Activated naive CD4-positive, alpha-beta T cell treated with anti-CD3 and anti-CD28 coated beads for 36 hours (primary cell): ENCODE results near the gene TNFRSF1B. TPM values are rescaled to one million over a fixed set of nuclear protein-coding genes. Genes with fewer than 3 reads are reported as not detected.

Experiments
- CTCF ChIA-PET: fragments of 350-600 bp; sonication (Branson Sonifier 250); formaldehyde crosslinking; loops from one replicate; lab custom pipeline; 2021; ENCODE audit warnings: antibody characterized with exemption; lab: Charles Lee
- DNase-seq: peaks from one replicate; pipeline ENCODE4 v3.0.0-alpha.2; 2020
- H3K27ac Mint-ChIP-seq: one replicate; pipeline ENCODE4 v1.8.0; 2021; ENCODE audit warnings: mild to moderate bottlenecking, mixed read lengths
- H3K27me3 Mint-ChIP-seq: one replicate; pipeline ENCODE4 v1.8.0; 2021; ENCODE audit warnings: low read depth, mixed read lengths
- H3K36me3 Mint-ChIP-seq: one replicate; pipeline ENCODE4 v1.8.0; 2021; ENCODE audit warnings: low read depth, mixed read lengths
- H3K4me1 Mint-ChIP-seq: one replicate; pipeline ENCODE4 v1.8.0; 2021; ENCODE audit warnings: low read depth, mixed read lengths
- H3K4me3 Mint-ChIP-seq: one replicate; pipeline ENCODE4 v1.8.0; 2021; ENCODE audit warnings: mild to moderate bottlenecking, moderate library complexity, mixed read lengths
- H3K9me3 Mint-ChIP-seq: one replicate; pipeline ENCODE4 v1.8.0; 2021; ENCODE audit warnings: mixed read lengths
- intact Hi-C: fragments of 100-400 bp; cut with micrococcal nuclease; formaldehyde crosslinking; loops from one replicate; pipeline ENCODE4 v1.15.1; 2023
- total RNA-seq, 2 experiments: library from RNA; stranded (reverse); gene quantifications; one replicate each; pipeline ENCODE4 v1.2.3, GENCODE V29; 2021

Gene TNFRSF1B
- total RNA-seq, 2 experiments from 2014 or later = 69.4 to 75.7 TPM

DNA sequence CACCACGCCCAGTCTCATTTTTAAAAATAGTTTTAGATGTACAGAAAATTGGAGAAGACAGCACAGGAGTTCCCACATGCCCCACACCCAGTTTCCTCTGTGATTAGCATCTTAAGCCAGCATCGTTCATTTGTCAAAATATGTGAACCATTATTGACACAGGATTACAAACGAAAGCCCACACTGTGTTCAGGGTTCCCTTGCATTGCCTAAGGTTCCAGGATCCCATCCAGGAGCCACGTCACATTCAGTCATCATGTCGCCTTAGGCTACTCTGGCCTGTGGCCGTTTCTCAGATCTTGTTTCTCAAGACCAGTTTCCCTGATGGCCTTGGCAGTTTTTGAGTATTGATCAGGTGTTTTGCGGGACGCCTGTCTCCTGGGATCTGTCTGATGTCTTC, 34.7 kb upstream of the TNFRSF1B start:
- Mint-ChIP-seq H3K27ac (peak overlapping the region; percentile 68), H3K36me3 (no peaks in the 10 kb centered on the region), H3K4me1 (peaks cover 34% of the 10 kb centered on the region), H3K27me3 (no peaks in the 10 kb centered on the region), H3K9me3 (no peaks in the 10 kb centered on the region), H3K4me3 (no peak overlapping the region)
- CTCF ChIA-PET = interaction anchor here (1.0 to 1.1 kb wide), 2 partner anchors 24 to 46 kb away, joined by 3 to 4 read pairs; no protein-coding TSS in a partner anchor
- no peak for DNase-seq
- intact Hi-C loops = loop anchor here (2.0 kb wide), 1 partner anchor 21 kb away; no protein-coding TSS in a partner anchor

DNA sequence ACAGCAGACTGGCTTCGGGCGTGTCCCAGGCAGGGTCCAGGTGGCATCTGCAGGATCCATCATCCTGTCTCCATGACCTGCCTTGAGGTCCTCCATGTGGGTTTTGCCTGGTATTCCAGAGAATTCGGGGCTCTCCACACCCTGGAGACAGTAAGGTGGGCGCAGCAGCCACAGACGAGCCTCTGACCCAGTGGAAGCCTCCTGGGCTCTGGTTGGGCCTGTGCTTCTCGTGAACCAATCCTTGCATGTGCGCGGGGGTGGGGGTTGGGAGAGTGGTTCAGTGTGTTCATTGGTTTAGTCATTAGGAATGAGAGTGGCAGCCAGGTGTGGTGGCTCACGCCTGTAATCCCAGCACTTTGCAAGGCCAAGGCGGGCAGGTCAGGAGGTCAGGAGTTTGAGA, 32.1 kb upstream of the TNFRSF1B start:
- CTCF ChIA-PET = interaction anchor here (0.6 to 1.3 kb wide), 3 partner anchors 10 to 138 kb away, joined by 3 to 6 read pairs (median 4); no protein-coding TSS in a partner anchor
- no peaks in the 10 kb centered on the region for H3K36me3 Mint-ChIP-seq
- no peaks in the 10 kb centered on the region for H3K27me3 Mint-ChIP-seq
- H3K4me3 Mint-ChIP-seq = no peak overlapping the region
- no peak for DNase-seq
- H3K27ac Mint-ChIP-seq = no peak overlapping the region
- intact Hi-C loops = no loop called here
- no peaks in the 10 kb centered on the region for H3K9me3 Mint-ChIP-seq
- H3K4me1 Mint-ChIP-seq = peaks cover 25% of the 10 kb centered on the region

DNA sequence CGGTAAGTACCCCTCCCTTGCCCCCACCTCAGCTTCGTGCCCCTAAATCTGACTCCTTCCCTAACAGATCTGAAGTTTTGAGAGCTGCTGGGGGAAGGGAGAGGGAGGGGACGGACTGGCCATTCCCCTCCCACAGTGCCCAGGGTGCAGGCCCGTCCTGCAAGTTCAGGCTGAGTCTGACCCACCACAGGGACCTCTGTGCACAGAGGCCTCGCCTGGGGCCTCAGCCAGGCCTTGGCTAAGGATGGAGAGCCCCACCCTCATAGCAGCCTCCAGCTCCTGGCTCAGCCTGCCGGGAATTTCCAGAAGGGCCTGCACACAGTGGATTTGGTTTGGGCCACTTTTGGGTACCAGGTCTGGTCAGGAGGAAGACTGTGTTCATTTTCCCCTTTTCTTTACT, 31.2 kb upstream of the TNFRSF1B start:
- H3K4me1 Mint-ChIP-seq = peaks cover 25% of the 10 kb centered on the region
- no peak for DNase-seq
- CTCF ChIA-PET = interaction anchor here (1.3 kb wide), 1 partner anchor 11 kb away, joined by 6 read pairs; no protein-coding TSS in a partner anchor
- no peaks in the 10 kb centered on the region for H3K27me3 Mint-ChIP-seq
- intact Hi-C loops = no loop called here
- no peak overlapping the region for H3K4me3 Mint-ChIP-seq
- H3K9me3 Mint-ChIP-seq = no peaks in the 10 kb centered on the region
- H3K27ac Mint-ChIP-seq = no peak overlapping the region
- H3K36me3 Mint-ChIP-seq = no peaks in the 10 kb centered on the region

DNA sequence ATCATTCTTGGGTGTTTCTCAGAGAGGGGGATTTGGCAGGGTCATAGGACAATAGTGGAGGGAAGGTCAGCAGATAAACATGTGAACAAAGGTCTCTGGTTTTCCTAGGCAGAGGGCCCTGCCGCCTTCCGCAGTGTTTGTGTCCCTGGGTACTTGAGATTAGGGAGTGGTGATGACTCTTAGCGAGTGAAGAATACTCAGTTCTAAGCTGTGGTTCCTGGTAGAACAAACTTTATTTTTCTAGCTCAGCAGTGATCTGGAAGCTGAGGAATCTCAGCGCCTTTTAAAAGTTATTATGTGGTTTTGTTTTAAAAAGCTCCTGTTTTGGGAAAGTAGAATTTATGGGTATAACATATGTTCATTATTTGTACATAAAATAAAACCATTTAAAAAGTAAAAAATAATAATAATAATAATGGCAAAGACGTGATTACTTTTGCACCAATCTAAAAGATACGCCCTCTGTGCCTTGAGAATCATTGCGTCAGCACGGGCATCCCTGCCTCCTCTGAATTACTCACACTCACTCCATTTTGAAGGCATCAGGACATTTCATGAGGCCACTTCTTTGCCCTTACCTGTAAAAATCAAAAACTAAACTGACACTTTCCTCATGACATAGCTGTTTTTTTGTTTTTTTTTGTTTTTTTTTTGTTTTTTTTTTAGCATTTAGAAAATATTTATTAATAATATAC, 29.7 kb upstream of the TNFRSF1B start:
- no peaks in the 10 kb centered on the region for H3K36me3 Mint-ChIP-seq
- peaks cover 20% of the 10 kb centered on the region for H3K4me1 Mint-ChIP-seq
- intact Hi-C loops = no loop called here
- H3K4me3 Mint-ChIP-seq = no peak overlapping the region
- no peak for DNase-seq
- no peaks in the 10 kb centered on the region for H3K27me3 Mint-ChIP-seq
- CTCF ChIA-PET = interaction anchor here (1.0 to 1.2 kb wide), 2 partner anchors 12 to 19 kb away, joined by 3 to 5 read pairs; no protein-coding TSS in a partner anchor
- H3K27ac Mint-ChIP-seq = no peak overlapping the region
- no peaks in the 10 kb centered on the region for H3K9me3 Mint-ChIP-seq

DNA sequence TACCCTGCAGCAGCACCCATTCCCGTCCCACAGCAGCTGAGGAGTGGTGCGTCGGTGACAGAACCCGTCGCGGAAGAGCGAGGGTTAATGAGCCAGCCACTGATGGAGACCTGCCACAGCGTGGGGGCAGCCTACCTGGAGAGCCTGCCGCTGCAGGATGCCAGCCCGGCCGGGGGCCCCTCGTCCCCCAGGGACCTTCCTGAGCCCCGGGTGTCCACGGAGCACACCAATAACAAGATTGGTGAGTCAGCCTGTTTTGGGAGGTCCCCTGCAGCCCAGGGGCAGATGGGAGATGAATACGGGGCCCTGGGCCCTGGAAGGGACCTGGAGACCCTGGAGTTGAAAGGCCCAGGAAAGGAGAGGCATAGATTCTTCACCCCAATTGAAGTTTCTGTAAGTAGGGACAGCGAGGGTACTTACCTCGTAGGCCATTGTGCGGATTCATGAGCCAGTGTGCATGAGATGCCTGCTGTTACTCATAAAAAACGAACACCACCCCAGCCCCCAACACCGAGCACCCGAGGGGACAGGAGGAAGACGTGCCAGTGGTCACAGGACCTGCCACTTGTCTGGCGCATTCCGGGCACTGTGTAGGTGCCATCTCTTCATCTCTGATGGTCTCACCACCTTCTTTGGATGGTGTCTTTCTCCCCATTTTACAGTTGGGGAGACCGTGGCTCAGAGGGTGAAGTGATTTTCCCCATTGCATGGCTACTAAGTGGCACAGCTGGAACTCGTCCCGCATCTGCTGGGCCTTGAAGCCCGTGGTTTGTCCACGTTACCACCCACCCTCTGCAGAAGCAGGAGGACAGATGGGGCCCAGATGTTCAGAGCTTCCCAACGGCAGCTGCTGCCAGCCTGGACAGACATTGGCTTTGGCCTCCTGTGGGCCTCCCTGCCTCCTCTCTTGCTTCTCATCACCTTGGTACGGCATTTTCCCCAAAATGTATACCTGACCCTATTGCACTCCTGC, 28.3 kb upstream of the TNFRSF1B start:
- DNase-seq = no peak
- CTCF ChIA-PET = interaction anchor here (1.0 to 1.4 kb wide), 4 partner anchors 12 to 105 kb away, joined by 3 to 5 read pairs (median 4); no protein-coding TSS in a partner anchor
- H3K27ac Mint-ChIP-seq = no peak overlapping the region

DNA sequence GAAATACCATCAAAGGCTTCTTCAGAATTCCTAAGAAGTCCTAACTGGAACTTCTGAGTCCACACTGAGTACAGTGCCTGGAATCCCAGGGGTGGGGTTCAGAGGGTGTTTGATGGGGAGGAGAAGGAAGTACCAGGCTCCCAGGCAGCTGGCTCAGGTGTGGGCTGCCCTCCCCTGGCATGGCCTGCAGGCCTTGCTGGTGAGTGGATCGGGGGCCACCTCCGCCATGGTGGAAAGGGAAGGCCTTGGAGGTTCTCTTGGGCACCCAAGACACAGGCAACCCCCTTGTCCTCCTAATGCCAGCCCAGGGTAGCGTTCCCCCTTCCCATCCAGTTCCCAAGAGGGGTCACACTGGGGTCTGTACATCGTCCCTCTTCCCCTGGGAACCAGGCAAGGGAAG, 26.8 kb upstream of the TNFRSF1B start:
- Mint-ChIP-seq H3K36me3 (peaks cover 8% of the 10 kb centered on the region), H3K27me3 (no peaks in the 10 kb centered on the region), H3K4me1 (peaks cover 27% of the 10 kb centered on the region), H3K4me3 (no peak overlapping the region), H3K27ac (no peak overlapping the region), H3K9me3 (no peaks in the 10 kb centered on the region)
- no peak for DNase-seq
- intact Hi-C loops = no loop called here
- CTCF ChIA-PET = interaction anchor here (1.6 kb wide), 1 partner anchor 15 kb away, joined by 5 read pairs; no protein-coding TSS in a partner anchor

More for the DNA sequence above, 28.3 kb upstream of the TNFRSF1B start:
- Mint-ChIP-seq H3K4me3 (no peak overlapping the region), H3K4me1 (peaks cover 17% of the 10 kb centered on the region), H3K27me3 (no peaks in the 10 kb centered on the region), H3K9me3 (no peaks in the 10 kb centered on the region), H3K36me3 (peaks cover 3% of the 10 kb centered on the region)
- intact Hi-C loops = no loop called here

DNA sequence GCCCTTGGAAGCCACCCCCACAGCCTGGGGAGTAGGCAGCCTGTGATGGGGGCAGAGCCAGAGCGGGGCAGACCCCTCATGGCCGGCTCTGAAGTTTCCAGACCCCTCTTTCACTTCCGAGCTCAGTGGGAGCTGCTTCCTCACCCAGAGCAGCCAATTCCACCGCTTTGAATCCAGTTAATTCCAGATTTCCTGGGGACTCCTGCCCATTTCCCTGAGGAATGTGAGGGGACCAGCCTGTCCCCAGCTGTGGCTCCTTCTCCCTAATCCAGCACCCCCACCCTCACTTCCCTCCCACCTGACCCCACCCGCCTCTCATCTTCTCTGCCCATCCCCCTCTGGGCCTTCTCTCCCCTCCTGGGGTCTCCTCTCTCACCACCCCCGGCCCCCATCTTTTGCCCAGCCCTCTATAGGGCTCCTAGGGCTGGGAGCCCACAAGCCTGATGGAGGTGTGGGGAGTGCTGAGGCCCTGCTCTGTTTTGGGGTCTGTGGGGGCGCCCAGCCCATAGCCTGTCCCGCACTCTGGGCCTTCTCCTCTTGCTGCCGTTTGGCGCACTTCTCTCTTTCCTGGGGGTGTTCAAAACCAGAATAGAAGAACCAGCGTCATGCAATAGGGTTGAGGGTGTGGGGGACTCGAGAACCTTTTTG, 26.2 kb upstream of the TNFRSF1B start:
- peaks cover 8% of the 10 kb centered on the region for H3K36me3 Mint-ChIP-seq
- H3K27me3 Mint-ChIP-seq = no peaks in the 10 kb centered on the region
- CTCF ChIA-PET = interaction anchor here (1.6 kb wide), 1 partner anchor 16 kb away, joined by 5 read pairs; no protein-coding TSS in a partner anchor
- H3K4me1 Mint-ChIP-seq = peaks cover 33% of the 10 kb centered on the region
- H3K4me3 Mint-ChIP-seq = no peak overlapping the region
- intact Hi-C loops = no loop called here
- no peaks in the 10 kb centered on the region for H3K9me3 Mint-ChIP-seq
- no peak for DNase-seq
- no peak overlapping the region for H3K27ac Mint-ChIP-seq

DNA sequence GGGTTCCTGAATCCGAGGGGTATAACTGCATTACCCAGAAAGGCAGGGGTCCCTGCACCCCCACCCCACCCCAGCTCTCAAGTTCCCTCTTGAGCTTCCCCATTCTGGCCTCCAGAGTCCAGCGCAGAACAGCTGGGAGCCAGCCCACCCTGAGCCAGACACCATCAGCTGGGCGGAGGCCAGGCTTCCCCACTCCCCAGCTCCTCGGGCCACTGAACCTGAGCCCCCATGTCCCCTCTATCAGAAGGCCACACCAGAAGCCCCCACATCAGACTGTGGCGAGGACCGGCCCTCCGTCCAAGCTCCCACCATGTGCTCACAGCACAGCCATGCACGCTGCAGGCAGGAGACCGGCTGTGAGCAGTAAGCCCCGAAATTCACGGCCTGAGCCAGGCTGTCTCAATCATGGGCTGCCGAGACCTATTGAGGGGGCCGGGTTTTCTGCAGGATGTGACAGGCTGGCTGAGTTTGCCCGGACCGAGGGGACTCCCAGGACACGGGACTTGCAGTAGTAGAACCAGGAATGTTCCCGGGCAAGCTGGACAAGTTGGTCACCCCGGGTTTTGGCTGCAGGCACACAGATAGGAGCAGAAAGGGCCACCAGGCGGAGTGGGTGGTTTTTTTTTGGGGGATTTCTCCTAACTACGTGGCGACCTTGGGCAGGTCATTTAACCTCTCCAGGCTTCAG, 25.5 kb upstream of the TNFRSF1B start:
- Mint-ChIP-seq H3K4me3 (no peak overlapping the region), H3K4me1 (peaks cover 35% of the 10 kb centered on the region), H3K27ac (no peak overlapping the region), H3K27me3 (no peaks in the 10 kb centered on the region), H3K36me3 (peaks cover 8% of the 10 kb centered on the region), H3K9me3 (no peaks in the 10 kb centered on the region)
- CTCF ChIA-PET = no interaction called here
- DNase-seq = no peak
- intact Hi-C loops = no loop called here

DNA sequence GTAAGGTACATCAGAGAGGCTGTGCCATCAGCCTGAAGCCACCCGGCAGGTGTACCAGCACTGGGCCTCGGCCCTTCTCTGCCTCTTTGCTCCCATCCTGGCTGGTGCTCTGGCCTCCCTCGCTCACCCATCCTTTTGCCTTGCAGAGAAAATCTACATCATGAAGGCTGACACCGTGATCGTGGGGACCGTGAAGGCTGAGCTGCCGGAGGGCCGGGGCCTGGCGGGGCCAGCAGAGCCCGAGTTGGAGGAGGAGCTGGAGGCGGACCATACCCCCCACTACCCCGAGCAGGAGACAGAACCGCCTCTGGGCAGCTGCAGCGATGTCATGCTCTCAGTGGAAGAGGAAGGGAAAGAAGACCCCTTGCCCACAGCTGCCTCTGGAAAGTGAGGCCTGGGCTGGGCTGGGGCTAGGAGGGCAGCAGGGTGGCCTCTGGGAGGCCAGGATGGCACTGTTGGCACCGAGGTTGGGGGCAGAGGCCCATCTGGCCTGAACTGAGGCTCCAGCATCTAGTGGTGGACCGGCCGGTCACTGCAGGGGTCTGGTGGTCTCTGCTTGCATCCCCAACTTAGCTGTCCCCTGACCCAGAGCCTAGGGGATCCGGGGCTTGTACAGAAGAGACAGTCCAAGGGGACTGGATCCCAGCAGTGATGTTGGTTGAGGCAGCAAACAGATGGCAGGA, 24.5 kb upstream of the TNFRSF1B start:
- DNase-seq = no peak
- Mint-ChIP-seq H3K27me3 (no peaks in the 10 kb centered on the region), H3K27ac (no peak overlapping the region), H3K9me3 (no peaks in the 10 kb centered on the region), H3K4me3 (no peak overlapping the region), H3K4me1 (peaks cover 44% of the 10 kb centered on the region), H3K36me3 (peaks cover 8% of the 10 kb centered on the region)
- intact Hi-C loops = no loop called here
- CTCF ChIA-PET = interaction anchor here (2.1 kb wide), 1 partner anchor 17 kb away, joined by 7 read pairs; no protein-coding TSS in a partner anchor

DNA sequence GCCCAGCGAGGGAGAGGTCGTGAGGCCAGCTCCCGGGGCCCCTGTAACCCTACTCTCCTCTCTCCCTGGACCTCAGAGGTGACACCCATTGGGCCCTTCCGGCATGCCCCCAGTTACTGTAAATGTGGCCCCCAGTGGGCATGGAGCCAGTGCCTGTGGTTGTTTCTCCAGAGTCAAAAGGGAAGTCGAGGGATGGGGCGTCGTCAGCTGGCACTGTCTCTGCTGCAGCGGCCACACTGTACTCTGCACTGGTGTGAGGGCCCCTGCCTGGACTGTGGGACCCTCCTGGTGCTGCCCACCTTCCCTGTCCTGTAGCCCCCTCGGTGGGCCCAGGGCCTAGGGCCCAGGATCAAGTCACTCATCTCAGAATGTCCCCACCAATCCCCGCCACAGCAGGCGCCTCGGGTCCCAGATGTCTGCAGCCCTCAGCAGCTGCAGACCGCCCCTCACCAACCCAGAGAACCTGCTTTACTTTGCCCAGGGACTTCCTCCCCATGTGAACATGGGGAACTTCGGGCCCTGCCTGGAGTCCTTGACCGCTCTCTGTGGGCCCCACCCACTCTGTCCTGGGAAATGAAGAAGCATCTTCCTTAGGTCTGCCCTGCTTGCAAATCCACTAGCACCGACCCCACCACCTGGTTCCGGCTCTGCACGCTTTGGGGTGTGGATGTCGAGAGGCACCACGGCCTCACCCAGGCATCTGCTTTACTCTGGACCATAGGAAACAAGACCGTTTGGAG, 23.7 kb upstream of the TNFRSF1B start:
- H3K36me3 Mint-ChIP-seq = peaks cover 8% of the 10 kb centered on the region
- no peaks in the 10 kb centered on the region for H3K27me3 Mint-ChIP-seq
- CTCF ChIA-PET = interaction anchor here (2.1 kb wide), 1 partner anchor 18 kb away, joined by 7 read pairs; no protein-coding TSS in a partner anchor
- H3K9me3 Mint-ChIP-seq = no peaks in the 10 kb centered on the region
- peaks cover 47% of the 10 kb centered on the region for H3K4me1 Mint-ChIP-seq
- H3K27ac Mint-ChIP-seq = peak overlapping the region; percentile 76
- no peak overlapping the region for H3K4me3 Mint-ChIP-seq
- DNase-seq = no peak
- intact Hi-C loops = no loop called here
